H9 (cell line): ENCODE data around the gene KIF1A. TPM values are rescaled to one million over a fixed set of nuclear protein-coding genes. Genes with fewer than 3 reads are reported as not detected.

Experiments used
- DNase-seq: peaks from one replicate; pipeline ENCODE4 v3.0.0-alpha.2; 2017
- H2AFZ ChIP-seq: one replicate; pipeline ENCODE4 v1.6.1; 2013; ENCODE audit warnings: mild to moderate bottlenecking, low read length, control low read depth, moderate library complexity
- H2AK5ac ChIP-seq: 2 replicates; pipeline ENCODE4 v1.6.1; 2013; ENCODE audit warnings: low read length, control low read depth, mixed read lengths; ENCODE audit not compliant: insufficient read length
- H2BK120ac ChIP-seq: one replicate; pipeline ENCODE4 v1.6.1; 2013; ENCODE audit warnings: low read depth, mild to moderate bottlenecking, low read length, control low read depth, inconsistent platforms; ENCODE audit not compliant: poor library complexity, severe bottlenecking
- H2BK12ac ChIP-seq: 2 replicates; pipeline ENCODE4 v1.6.1; 2013; ENCODE audit warnings: low read length, control low read depth, mixed read lengths, low read depth; ENCODE audit not compliant: insufficient read length
- H2BK15ac ChIP-seq: 2 replicates; pipeline ENCODE4 v1.6.1; 2013; ENCODE audit warnings: low read depth, low read length, control low read depth
- H2BK20ac ChIP-seq: one replicate; pipeline ENCODE4 v1.6.1; 2013; ENCODE audit warnings: low read depth, mild to moderate bottlenecking, low read length, control low read depth, inconsistent platforms; ENCODE audit not compliant: poor library complexity, severe bottlenecking
- H2BK5ac ChIP-seq: 2 replicates; pipeline ENCODE4 v1.6.1; 2013; ENCODE audit warnings: low read length, control low read depth, mixed read lengths; ENCODE audit not compliant: insufficient read length
- H3K14ac ChIP-seq: 2 replicates; pipeline ENCODE4 v1.6.1; 2013; ENCODE audit warnings: low read length, control low read depth; ENCODE audit not compliant: insufficient read depth
- H3K18ac ChIP-seq: 2 replicates; pipeline ENCODE4 v1.6.1; 2013; ENCODE audit warnings: low read depth, mild to moderate bottlenecking, mixed read lengths, low read length, control low read depth; ENCODE audit not compliant: insufficient read length
- H3K23ac ChIP-seq: 2 replicates; pipeline ENCODE4 v1.6.1; 2013; ENCODE audit warnings: low read length, control low read depth, mixed read lengths, low read depth; ENCODE audit not compliant: insufficient read length
- H3K23me2 ChIP-seq: 2 replicates; pipeline ENCODE4 v1.6.1; 2013; ENCODE audit warnings: low read depth, mild to moderate bottlenecking, mixed read lengths, low read length, control low read depth; ENCODE audit not compliant: insufficient read length, poor library complexity, severe bottlenecking
- H3K27ac ChIP-seq: 2 replicates; pipeline ENCODE4 v1.5.1; 2013; ENCODE audit warnings: low read length, control low read depth, mixed read lengths, low read depth; ENCODE audit not compliant: insufficient read length
- H3K27me3 ChIP-seq: 2 replicates; pipeline ENCODE4 v1.6.1; 2013; ENCODE audit warnings: low read length, control low read depth, inconsistent platforms; ENCODE audit not compliant: insufficient read depth
- H3K4ac ChIP-seq: 2 replicates; pipeline ENCODE4 v1.6.1; 2013; ENCODE audit warnings: low read depth, mild to moderate bottlenecking, control low read depth, inconsistent platforms, low read length, moderate library complexity
- H3K4me1 ChIP-seq: 2 replicates; pipeline ENCODE4 v1.6.1; 2013; ENCODE audit warnings: low read length, control low read depth, inconsistent platforms; ENCODE audit not compliant: insufficient read depth
- H3K4me2 ChIP-seq: 2 replicates; pipeline ENCODE4 v1.6.1; 2013; ENCODE audit warnings: low read length, control low read depth, mixed read lengths; ENCODE audit not compliant: insufficient read length, insufficient read depth
- H3K56ac ChIP-seq: 2 replicates; pipeline ENCODE4 v1.6.1; 2013; ENCODE audit warnings: low read depth, mild to moderate bottlenecking, mixed read lengths, low read length, control low read depth; ENCODE audit not compliant: insufficient read length
- H3K79me1 ChIP-seq: 2 replicates; pipeline ENCODE4 v1.6.1; 2013; ENCODE audit warnings: low read depth, mild to moderate bottlenecking, moderate library complexity, low read length, control low read depth, inconsistent platforms; ENCODE audit not compliant: insufficient read depth, poor library complexity, severe bottlenecking
- H3K79me2 ChIP-seq: 2 replicates; pipeline ENCODE4 v1.6.1; 2013; ENCODE audit warnings: low read length, control low read depth, inconsistent platforms; ENCODE audit not compliant: insufficient read depth
- H3K9ac ChIP-seq: 2 replicates; pipeline ENCODE4 v1.6.1; 2013; ENCODE audit warnings: low read length, control low read depth, mixed read lengths; ENCODE audit not compliant: insufficient read length; ENCODE audit errors: extremely low read depth
- H3K9me3 ChIP-seq: one replicate; pipeline ENCODE4 v1.6.1; 2013; ENCODE audit warnings: low read depth, low read length, inconsistent platforms; ENCODE audit not compliant: control insufficient read depth
- H3T11ph ChIP-seq: one replicate; pipeline ENCODE4 v1.6.1; 2013; ENCODE audit warnings: mild to moderate bottlenecking, low read length, control low read depth, inconsistent platforms
- H4K20me1 ChIP-seq: one replicate; pipeline ENCODE4 v1.6.1; 2013; ENCODE audit not compliant: control insufficient read depth, insufficient read length, insufficient read depth
- H4K5ac ChIP-seq: 2 replicates; pipeline ENCODE4 v1.6.1; 2013; ENCODE audit warnings: low read depth, mild to moderate bottlenecking, mixed read lengths, low read length, control low read depth; ENCODE audit not compliant: insufficient read length
- H4K8ac ChIP-seq: replicated peaks from 2 replicates; pipeline ENCODE4 v1.6.1; 2013; ENCODE audit warnings: low read length, control low read depth, mixed read lengths, low read depth; ENCODE audit not compliant: insufficient read length
- H4K91ac ChIP-seq: 2 replicates; pipeline ENCODE4 v1.6.1; 2013; ENCODE audit warnings: low read depth, mild to moderate bottlenecking, moderate library complexity, mixed read lengths, low read length, control low read depth; ENCODE audit not compliant: insufficient read length
- H3K27ac Mint-ChIP-seq, 3 experiments: 2 replicates in 2 of 3; 3 replicates in 1 of 3; pipeline ENCODE4 v1.8.0; 2020 to 2021; ENCODE audit warnings: mixed read lengths in 3 of 3, mild to moderate bottlenecking in 1 of 3, moderate library complexity in 1 of 3
- H3K27me3 Mint-ChIP-seq: 2 replicates; pipeline ENCODE4 v1.8.0; 2021; ENCODE audit warnings: low read depth, mild to moderate bottlenecking, moderate library complexity, mixed read lengths
- H3K36me3 Mint-ChIP-seq, 3 experiments: 2 replicates in 2 of 3; 3 replicates in 1 of 3; pipeline ENCODE4 v1.8.0; 2020 to 2021; ENCODE audit warnings: low read depth in 3 of 3, mixed read lengths in 3 of 3; ENCODE audit not compliant: insufficient read depth in 1 of 3
- H3K4me1 Mint-ChIP-seq, 2 experiments: 2 replicates each; pipeline ENCODE4 v1.8.0; 2020; ENCODE audit warnings: mixed read lengths in 2 of 2
- H3K4me3 Mint-ChIP-seq, 2 experiments: 2 replicates in 1 of 2; 3 replicates in 1 of 2; pipeline ENCODE4 v1.8.0; 2020 to 2021; ENCODE audit warnings: mild to moderate bottlenecking in 2 of 2, mixed read lengths in 2 of 2, moderate library complexity in 1 of 2
- H3K9me3 Mint-ChIP-seq, 2 experiments: 2 replicates in 1 of 2; 3 replicates in 1 of 2; pipeline ENCODE4 v1.8.0; 2020; ENCODE audit warnings: mild to moderate bottlenecking in 2 of 2, mixed read lengths in 2 of 2, moderate library complexity in 1 of 2
- WGBS: extraction: QIAGEN DNeasy Blood & Tissue Kit; methylation state at CpG from one replicate; pipeline ENCODE4 v1.1.7; 2013; ENCODE audit warnings: missing lambda C conversion rate, low lambda C conversion rate, mixed read lengths; ENCODE audit not compliant: insufficient read length; ENCODE audit errors: extremely low coverage; 5-methylcytosine and 5-hydroxymethylcytosine counted together
- total RNA-seq: library from RNA; stranded (reverse); gene quantifications from 2 replicates; pipeline ENCODE4 v1.2.1, GENCODE V29; 2021
- TF ChIP-seq, protein P1 (sequence below): fragments of 200-600 bp; sonication (generic); conservative IDR thresholded peaks from 3 replicates; pipeline ENCODE4 v1.8.0; 2021; ENCODE audit warnings: antibody characterized with exemption, mild to moderate bottlenecking

KIF1A gene
- total RNA-seq, 1 experiment from 2014 or later, result 204 TPM

DNA sequence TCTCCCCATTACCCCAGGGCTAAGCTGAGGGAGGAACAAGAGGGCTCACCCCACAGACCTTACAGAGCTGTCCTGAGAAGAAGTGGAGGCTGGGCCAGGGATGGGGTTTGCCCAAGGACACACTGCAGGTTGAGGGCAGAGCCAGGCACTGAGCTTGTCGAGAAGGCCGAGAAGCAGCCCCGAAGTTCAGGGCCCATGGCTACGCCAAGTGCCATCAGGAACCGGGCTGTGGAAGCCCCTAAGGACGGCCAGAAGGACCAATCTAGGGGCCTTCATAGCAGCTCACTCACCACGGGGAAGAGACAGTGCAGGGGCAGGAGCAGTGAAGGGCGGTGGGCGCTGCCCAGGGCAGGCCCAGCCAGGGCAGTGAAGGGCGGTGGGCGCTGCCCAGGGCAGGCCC, 30.0 kb upstream of the KIF1A start:
- Histone ChIP-seq H4K5ac (no peak overlapping the region), H3K14ac (no peak overlapping the region), H3K4me1 (0 out of 2 replicates have a peak, but pooled peaks cover 7% of the 10 kb centered on the region), H3K23ac (no peak overlapping the region), H3K9ac (no peak overlapping the region), H2BK15ac (no peak overlapping the region), H3K56ac (no peak overlapping the region), H3K4me2 (no peak overlapping the region), H4K20me1 (no peaks in the 10 kb centered on the region), H2BK5ac (no peak overlapping the region), H3K4ac (no peak overlapping the region), H2BK12ac (no peak overlapping the region), H4K8ac (no peak overlapping the region), H2BK120ac (no peak overlapping the region), H2BK20ac (no peak overlapping the region), H3T11ph (no peak overlapping the region), H3K79me1 (no peaks in the 10 kb centered on the region), H2AFZ (no peak overlapping the region), H4K91ac (no peak overlapping the region), H3K27me3 (no peaks in the 10 kb centered on the region), H3K79me2 (no peaks in the 10 kb centered on the region), H3K27ac (no peak overlapping the region), H3K23me2 (no peaks in the 10 kb centered on the region), H2AK5ac (no peak overlapping the region), H3K18ac (no peak overlapping the region), H3K9me3 (peaks cover 7% of the 10 kb centered on the region)
- TF ChIP-seq, protein P1, sequence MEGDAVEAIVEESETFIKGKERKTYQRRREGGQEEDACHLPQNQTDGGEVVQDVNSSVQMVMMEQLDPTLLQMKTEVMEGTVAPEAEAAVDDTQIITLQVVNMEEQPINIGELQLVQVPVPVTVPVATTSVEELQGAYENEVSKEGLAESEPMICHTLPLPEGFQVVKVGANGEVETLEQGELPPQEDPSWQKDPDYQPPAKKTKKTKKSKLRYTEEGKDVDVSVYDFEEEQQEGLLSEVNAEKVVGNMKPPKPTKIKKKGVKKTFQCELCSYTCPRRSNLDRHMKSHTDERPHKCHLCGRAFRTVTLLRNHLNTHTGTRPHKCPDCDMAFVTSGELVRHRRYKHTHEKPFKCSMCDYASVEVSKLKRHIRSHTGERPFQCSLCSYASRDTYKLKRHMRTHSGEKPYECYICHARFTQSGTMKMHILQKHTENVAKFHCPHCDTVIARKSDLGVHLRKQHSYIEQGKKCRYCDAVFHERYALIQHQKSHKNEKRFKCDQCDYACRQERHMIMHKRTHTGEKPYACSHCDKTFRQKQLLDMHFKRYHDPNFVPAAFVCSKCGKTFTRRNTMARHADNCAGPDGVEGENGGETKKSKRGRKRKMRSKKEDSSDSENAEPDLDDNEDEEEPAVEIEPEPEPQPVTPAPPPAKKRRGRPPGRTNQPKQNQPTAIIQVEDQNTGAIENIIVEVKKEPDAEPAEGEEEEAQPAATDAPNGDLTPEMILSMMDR, result no peak
- WGBS, result no CpG with 5 or more reads among the region's 11 CpGs
- peaks cover 14 to 17% of the 10 kb centered on the region in 2 experiments for H3K9me3 Mint-ChIP-seq
- H3K4me1 Mint-ChIP-seq, result peaks cover 23 to 31% of the 10 kb centered on the region in 2 experiments
- DNase-seq, result no peak
- H3K4me3 Mint-ChIP-seq, result no peak overlapping the region
- H3K27ac Mint-ChIP-seq, result no peak overlapping the region
- H3K36me3 Mint-ChIP-seq, result peaks cover 3 to 18% (median 7%) of the 10 kb centered on the region in 3 experiments
- no peaks in the 10 kb centered on the region; the same call in 1 of the 2 replicates for H3K27me3 Mint-ChIP-seq
